CD4-positive, alpha-beta T cell (primary cell): ENCODE measurements around the gene GPR3. TPM values are rescaled to one million over a fixed set of nuclear protein-coding genes. Genes with fewer than 3 reads are reported as not detected.

Experiments
- ATAC-seq: fragments of 200-7000 bp; cut with Tn5 transposase; one replicate; pipeline ENCODE4 v1.10.0; 2022; ENCODE audit warnings: mild to moderate bottlenecking; ENCODE audit not compliant: poor library complexity
- CTCF ChIA-PET: fragments of 350-600 bp; sonication (Branson Sonifier 250); formaldehyde crosslinking; loops from one replicate; lab custom pipeline; 2021; ENCODE audit warnings: antibody characterized with exemption, inconsistent platforms; lab: Charles Lee
- POLR2A ChIA-PET: fragments of 350-600 bp; sonication (Branson Sonifier 250); formaldehyde crosslinking; loops from one replicate; lab custom pipeline; 2021; ENCODE audit warnings: antibody characterized with exemption, inconsistent platforms; lab: Charles Lee
- DNase-seq, 14 experiments: peaks; one replicate each; pipeline ENCODE4 v3.0.0-alpha.2; 2013 to 2020; ENCODE audit warnings: mixed read lengths in 2 of 14
- H3K27ac ChIP-seq, 2 donors: one replicate each; pipeline versions ENCODE4 v1.5.1 to v1.7.0; 2013; ENCODE audit warnings: low read length in 2 of 2, low read depth in 1 of 2, mild to moderate bottlenecking in 1 of 2
- H3K27me3 ChIP-seq, 2 experiments: 1 replicate in 1 of 2; 2 replicates in 1 of 2; pipeline versions ENCODE4 v1.6.1 to v1.7.0; 2013; ENCODE audit warnings: low read length in 2 of 2, control low read depth in 1 of 2, mild to moderate bottlenecking in 1 of 2, moderate library complexity in 1 of 2; ENCODE audit not compliant: insufficient read depth in 2 of 2, control insufficient read depth in 1 of 2
- H3K36me3 ChIP-seq: one replicate; pipeline ENCODE4 v1.6.1; 2013; ENCODE audit warnings: low read length, control low read depth; ENCODE audit not compliant: insufficient read depth
- H3K4me1 ChIP-seq: one replicate; pipeline ENCODE4 v1.6.1; 2013; ENCODE audit warnings: low read length, control low read depth; ENCODE audit not compliant: insufficient read depth
- H3K4me3 ChIP-seq: one replicate; pipeline ENCODE4 v1.5.1; 2013; ENCODE audit warnings: mild to moderate bottlenecking, low read length, moderate library complexity
- H3K9me3 ChIP-seq, 2 experiments: 1 replicate in 1 of 2; 2 replicates in 1 of 2; pipeline versions ENCODE4 v1.6.1 to v1.7.0; 2013; ENCODE audit warnings: low read length in 2 of 2, mild to moderate bottlenecking in 2 of 2, control low read depth in 1 of 2, moderate library complexity in 1 of 2; ENCODE audit not compliant: control insufficient read depth in 1 of 2, insufficient read depth in 1 of 2
- H3K27ac Mint-ChIP-seq: one replicate; pipeline ENCODE4 v1.8.0; 2020; ENCODE audit warnings: mixed read lengths
- H3K27me3 Mint-ChIP-seq: one replicate; pipeline ENCODE4 v1.8.0; 2021; ENCODE audit warnings: mixed read lengths
- H3K36me3 Mint-ChIP-seq: one replicate; pipeline ENCODE4 v1.8.0; 2021; ENCODE audit warnings: low read depth, mixed read lengths
- H3K4me1 Mint-ChIP-seq: one replicate; pipeline ENCODE4 v1.8.0; 2021; ENCODE audit warnings: low read depth, mixed read lengths
- H3K4me3 Mint-ChIP-seq: one replicate; pipeline ENCODE4 v1.8.0; 2020; ENCODE audit warnings: mild to moderate bottlenecking, mixed read lengths
- H3K9me3 Mint-ChIP-seq: one replicate; pipeline ENCODE4 v1.8.0; 2020; ENCODE audit warnings: mixed read lengths
- intact Hi-C, 2 experiments: fragments of 100-400 bp; cut with DNase I in 1 of 2; cut with micrococcal nuclease in 1 of 2; formaldehyde crosslinking; loops; one replicate each; pipeline versions ENCODE4 v1.15.1 to v1.9.0; 2023 to 2025; cut with DNase I, micrococcal nuclease
- polyA plus RNA-seq, 2 donors: library from polyadenylated mRNA; unstranded; fragments of 120-200 nt; gene quantifications; one replicate each; pipeline ENCODE4 v1.2.1, GENCODE V29; 2013
- total RNA-seq, 174 experiments: library from RNA in 2 of 174; stranded (reverse) in 2 of 174; gene quantifications; one replicate each; pipeline ENCODE4 v1.2.3 and lab custom pipeline; 2021 to 2026
- TF ChIP-seq, protein P1 (sequence below): fragments of 200-600 bp; IDR thresholded peaks from one replicate; pipeline ENCODE4 v1.8.0; 2022; ENCODE audit warnings: antibody characterized with exemption, mild to moderate bottlenecking

Gene GPR3, protein sequence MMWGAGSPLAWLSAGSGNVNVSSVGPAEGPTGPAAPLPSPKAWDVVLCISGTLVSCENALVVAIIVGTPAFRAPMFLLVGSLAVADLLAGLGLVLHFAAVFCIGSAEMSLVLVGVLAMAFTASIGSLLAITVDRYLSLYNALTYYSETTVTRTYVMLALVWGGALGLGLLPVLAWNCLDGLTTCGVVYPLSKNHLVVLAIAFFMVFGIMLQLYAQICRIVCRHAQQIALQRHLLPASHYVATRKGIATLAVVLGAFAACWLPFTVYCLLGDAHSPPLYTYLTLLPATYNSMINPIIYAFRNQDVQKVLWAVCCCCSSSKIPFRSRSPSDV
- total RNA-seq (under 1 TPM; 0.14 to 0.19 TPM), total RNA-seq (lab: John Stamatoyannopoulos, UW) (0 to 3.8 (median 0.08) reads per million in 172 experiments)
- polyA plus RNA-seq (2013, experiment 1 of 2): 0.42 TPM
- 1.3 TPM for polyA plus RNA-seq (2013, experiment 2 of 2)

DNA sequence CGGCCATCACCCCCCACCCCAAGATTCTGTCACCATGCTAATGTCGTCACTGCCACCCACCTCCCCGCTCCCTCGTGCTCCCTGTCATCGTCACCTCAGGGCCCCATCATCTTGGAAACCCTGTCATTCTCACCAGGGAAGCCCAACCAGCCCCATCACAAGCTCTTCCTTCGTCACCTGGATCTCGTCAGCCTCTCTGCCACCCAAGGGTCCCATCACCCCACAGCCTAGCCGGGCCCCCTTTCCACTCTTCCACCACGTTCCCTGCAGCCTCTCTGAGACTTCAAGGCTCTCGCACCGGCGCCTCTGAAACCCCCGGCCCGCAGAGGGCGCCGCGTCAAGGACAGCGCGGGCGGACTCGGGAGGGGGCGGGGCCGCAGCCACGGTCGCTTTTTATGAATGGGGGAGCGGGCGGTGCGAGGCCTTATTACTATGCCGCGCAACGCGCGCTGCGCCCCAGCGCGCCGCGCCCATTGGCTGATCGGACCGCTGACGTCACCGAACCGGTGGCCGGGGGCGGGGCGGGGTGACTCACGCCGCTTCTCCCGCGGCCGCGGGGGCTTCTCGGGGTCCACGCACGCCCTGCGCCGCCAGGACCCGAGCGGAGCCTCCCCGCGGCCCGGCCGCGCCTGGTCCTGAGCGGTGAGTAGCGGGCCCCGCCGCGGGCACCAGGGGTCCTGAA lies at the start of gene GPR3:
Gene GPR3 (plus strand): TSS at position 527 of the 682 bp plus-strand sequence. CDS start 1,177 bp downstream, outside the sequence.
- CTCF ChIA-PET: interaction anchor here (1.3 kb wide), 1 partner anchor 91 kb away, joined by 4 read pairs; no protein-coding TSS in a partner anchor
- Histone ChIP-seq H3K4me1 (peaks cover 36% of the 10 kb centered on the region), H3K36me3 (no peaks in the 10 kb centered on the region), H3K27me3 (no peaks in the 10 kb centered on the region), H3K27ac (no peak within 1 kb of the TSS), H3K4me3 (peak within 1 kb of the TSS; percentile 45), H3K9me3 (no peaks in the 10 kb centered on the region)
- H3K36me3 Mint-ChIP-seq: no peaks in the 10 kb centered on the region
- POLR2A ChIA-PET: interaction anchor here (0.5 to 1.4 kb wide), 3 partner anchors 26 to 240 kb away, joined by 3 to 5 read pairs (median 5); partner anchors contain the start of gene MAP3K6
- peaks cover 26% of the 10 kb centered on the region for H3K4me1 Mint-ChIP-seq
- TF ChIP-seq, protein P1, sequence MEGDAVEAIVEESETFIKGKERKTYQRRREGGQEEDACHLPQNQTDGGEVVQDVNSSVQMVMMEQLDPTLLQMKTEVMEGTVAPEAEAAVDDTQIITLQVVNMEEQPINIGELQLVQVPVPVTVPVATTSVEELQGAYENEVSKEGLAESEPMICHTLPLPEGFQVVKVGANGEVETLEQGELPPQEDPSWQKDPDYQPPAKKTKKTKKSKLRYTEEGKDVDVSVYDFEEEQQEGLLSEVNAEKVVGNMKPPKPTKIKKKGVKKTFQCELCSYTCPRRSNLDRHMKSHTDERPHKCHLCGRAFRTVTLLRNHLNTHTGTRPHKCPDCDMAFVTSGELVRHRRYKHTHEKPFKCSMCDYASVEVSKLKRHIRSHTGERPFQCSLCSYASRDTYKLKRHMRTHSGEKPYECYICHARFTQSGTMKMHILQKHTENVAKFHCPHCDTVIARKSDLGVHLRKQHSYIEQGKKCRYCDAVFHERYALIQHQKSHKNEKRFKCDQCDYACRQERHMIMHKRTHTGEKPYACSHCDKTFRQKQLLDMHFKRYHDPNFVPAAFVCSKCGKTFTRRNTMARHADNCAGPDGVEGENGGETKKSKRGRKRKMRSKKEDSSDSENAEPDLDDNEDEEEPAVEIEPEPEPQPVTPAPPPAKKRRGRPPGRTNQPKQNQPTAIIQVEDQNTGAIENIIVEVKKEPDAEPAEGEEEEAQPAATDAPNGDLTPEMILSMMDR: peak; percentile 71
- DNase-seq (peak; percentile 88 to 97 (median 92)), ATAC-seq (peak; percentile 89)
- no peaks in the 10 kb centered on the region for H3K9me3 Mint-ChIP-seq
- H3K27me3 Mint-ChIP-seq: peaks cover 3% of the 10 kb centered on the region
- H3K27ac Mint-ChIP-seq: peak within 1 kb of the TSS; percentile 57
- intact Hi-C loops: loop anchor here (1.0 to 5.0 kb wide), 6 partner anchors 27 to 290 kb away; no protein-coding TSS in a partner anchor
- peak within 1 kb of the TSS; percentile 77 for H3K4me3 Mint-ChIP-seq

DNA sequence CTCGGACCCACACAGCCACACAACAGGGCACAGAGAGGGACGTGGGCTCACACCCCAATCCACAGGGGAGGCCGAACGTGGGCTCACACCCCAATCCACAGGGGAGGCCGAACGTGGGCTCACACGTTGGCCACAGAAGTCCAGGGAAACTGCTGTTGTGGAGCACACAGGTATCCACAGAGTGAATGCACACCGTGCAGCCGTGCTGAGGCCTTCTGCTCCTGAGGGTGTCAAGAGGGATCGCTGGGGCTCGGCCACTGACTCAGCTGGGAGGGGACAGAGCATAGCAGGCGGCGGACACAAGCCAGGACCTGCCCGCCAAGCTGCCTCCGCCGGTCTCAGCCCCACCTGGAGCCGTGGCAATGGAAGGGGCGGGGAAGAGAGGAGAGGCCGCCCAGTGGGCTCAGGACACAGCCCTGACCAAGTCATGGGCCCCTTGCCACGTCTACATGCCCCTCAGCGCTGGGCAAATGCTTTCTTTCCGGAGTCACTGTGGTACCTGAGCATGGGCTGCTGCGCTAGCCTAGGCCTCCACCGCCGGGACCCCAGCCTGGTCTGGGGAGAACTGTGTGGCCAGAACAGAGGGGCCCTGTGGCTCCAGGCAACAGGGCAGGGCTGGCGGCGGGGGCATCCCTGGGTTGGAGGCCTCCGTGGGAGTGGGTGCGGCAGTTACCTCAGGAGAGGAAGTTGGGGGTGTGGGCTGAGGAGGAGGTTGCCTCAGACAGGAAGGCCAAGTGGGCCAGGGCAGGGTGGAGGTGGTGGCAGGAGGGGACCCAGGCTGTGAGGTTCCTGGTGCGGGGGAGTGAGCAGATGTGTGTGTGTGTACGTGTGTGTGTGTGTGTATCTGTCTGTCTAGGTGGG lies 49.4 kb upstream of the GPR3 start:
- Histone ChIP-seq H3K4me3 (peak overlapping the region; percentile 89), H3K9me3 (no peaks in the 10 kb centered on the region), H3K27me3 (no peaks in the 10 kb centered on the region), H3K4me1 (peaks cover 71% of the 10 kb centered on the region), H3K27ac (peak overlapping the region; percentile 80 to 84), H3K36me3 (peaks cover 32% of the 10 kb centered on the region)
- POLR2A ChIA-PET: interaction anchor here (1.0 to 6.3 kb wide), 7 partner anchors 10 to 147 kb away, joined by 3 to 56 read pairs (median 4); partner anchors contain the start of genes TMEM222 and WASF2
- Mint-ChIP-seq H3K27me3 (no peaks in the 10 kb centered on the region), H3K36me3 (peaks cover 45% of the 10 kb centered on the region), H3K27ac (peak overlapping the region; percentile 94), H3K4me1 (peaks cover 69% of the 10 kb centered on the region), H3K9me3 (no peaks in the 10 kb centered on the region), H3K4me3 (peak overlapping the region; percentile 98)
- intact Hi-C loops: loop anchor here (2.0 to 10.0 kb wide), 4 partner anchors 14 to 1212 kb away; partner anchors contain the start of genes TMEM222 (in 2 of the 2) and TRNAU1AP (in 1 of the 2)
- peak; percentile 57 to 93 (median 78) for DNase-seq
- TF ChIP-seq, protein P1: no peak
- CTCF ChIA-PET: interaction anchor here (1.2 to 3.7 kb wide), 5 partner anchors 10 to 42 kb away, joined by 3 to 30 read pairs (median 8); no protein-coding TSS in a partner anchor
- peak; percentile 82 for ATAC-seq
